Erythroblast (primary cell): Measurements from ENCODE around the gene RAMAC.

Experiments
- GATA1 ChIP-seq: IDR thresholded peaks from 2 replicates; pipeline ENCODE4 v1.6.1; 2011; ENCODE audit warnings: low read depth, mild to moderate bottlenecking, control low read depth, low read length, moderate library complexity
- POLR2A ChIP-seq: IDR thresholded peaks from 2 replicates; pipeline ENCODE4 v1.6.1; 2011; ENCODE audit warnings: mild to moderate bottlenecking, low read length

GRCh38 chr15:82978438-82978837 is 7.6 kb upstream of the RAMAC start:
- TF ChIP-seq POLR2A = no peak
- TF ChIP-seq GATA1 = no peak
